IMR-90 (cell line): ENCODE data around the gene CDK5RAP3. TPM values are rescaled to one million over a fixed set of nuclear protein-coding genes. Genes with fewer than 3 reads are reported as not detected.

Source experiments
- ATAC-seq: fragments of 200-7000 bp; cut with Tn5 transposase; 2 replicates; pipeline ENCODE4 v1.9.1; 2020; ENCODE audit warnings: low read depth, mild to moderate bottlenecking, moderate library complexity
- BruUV-seq: library from RNA; stranded (reverse); fragments of 400-500 nt; replicated peaks from 2 replicates; lab custom pipeline; 2021; lab: Mats Ljungman, UMichigan
- CTCF ChIA-PET: fragments of 300-600 bp; formaldehyde crosslinking; extraction: SDS; loops from one replicate; lab custom pipeline; 2021; ENCODE audit warnings: antibody characterized with exemption; lab: Yijun Ruan, JAX
- POLR2A ChIA-PET: fragments of 300-600 bp; sonication (Branson Sonifier 250); formaldehyde crosslinking; loops from one replicate; lab custom pipeline; 2022; ENCODE audit warnings: antibody characterized with exemption; ENCODE audit not compliant: unreplicated experiment; lab: Charles Lee
- DNase-seq: peaks from one replicate; pipeline ENCODE4 v3.0.0; 2013
- H2AFZ ChIP-seq: replicated peaks from 2 replicates; pipeline ENCODE3; 2013; ENCODE audit warnings: low read length, mild to moderate bottlenecking; ENCODE audit not compliant: poor library complexity
- H2AK5ac ChIP-seq: 2 replicates; pipeline ENCODE4 v1.6.1; 2013; ENCODE audit warnings: low read depth, low read length, inconsistent platforms
- H2AK9ac ChIP-seq: replicated peaks from 2 replicates; pipeline ENCODE3; 2013; ENCODE audit warnings: mild to moderate bottlenecking, low read depth, low read length, moderate library complexity; ENCODE audit not compliant: poor library complexity
- H2BK120ac ChIP-seq: 2 replicates; pipeline ENCODE4 v1.6.1; 2013; ENCODE audit warnings: low read depth, low read length, inconsistent platforms
- H2BK15ac ChIP-seq: 3 replicates; pipeline ENCODE4 v1.6.1; 2013; ENCODE audit warnings: low read depth, low read length, inconsistent platforms
- H2BK20ac ChIP-seq: 2 replicates; pipeline ENCODE4 v1.6.1; 2013; ENCODE audit warnings: low read depth, mild to moderate bottlenecking, inconsistent platforms, low read length, moderate library complexity
- H2BK5ac ChIP-seq: 2 replicates; pipeline ENCODE4 v1.6.1; 2013; ENCODE audit warnings: mild to moderate bottlenecking, low read depth, low read length, inconsistent platforms; ENCODE audit not compliant: poor library complexity, severe bottlenecking
- H3K14ac ChIP-seq: replicated peaks from 2 replicates; pipeline ENCODE4 v1.6.1; 2013; ENCODE audit warnings: low read depth, low read length, inconsistent platforms
- H3K18ac ChIP-seq: 2 replicates; pipeline ENCODE4 v1.6.1; 2013; ENCODE audit warnings: low read depth, low read length, control low read depth
- H3K23ac ChIP-seq: 2 replicates; pipeline ENCODE4 v1.6.1; 2013; ENCODE audit warnings: low read depth, low read length, inconsistent platforms
- H3K27ac ChIP-seq: 2 replicates; pipeline ENCODE4 v1.5.1; 2013; ENCODE audit warnings: mild to moderate bottlenecking, control low read depth, low read length; ENCODE audit not compliant: insufficient read depth
- H3K27me3 ChIP-seq: 2 replicates; pipeline ENCODE4 v1.6.1; 2013; ENCODE audit warnings: low read length; ENCODE audit not compliant: control insufficient read depth, insufficient read depth
- H3K36me3 ChIP-seq: 2 replicates; pipeline ENCODE4 v1.6.1; 2013; ENCODE audit warnings: low read length, mixed read lengths; ENCODE audit not compliant: control insufficient read depth, insufficient read depth
- H3K4ac ChIP-seq: 2 replicates; pipeline ENCODE4 v1.6.1; 2013; ENCODE audit warnings: low read depth, low read length, inconsistent platforms
- H3K4me1 ChIP-seq: 2 replicates; pipeline ENCODE4 v1.6.1; 2013; ENCODE audit warnings: low read length, mixed read lengths; ENCODE audit not compliant: control insufficient read depth, insufficient read depth
- H3K4me2 ChIP-seq: 2 replicates; pipeline ENCODE4 v1.6.1; 2013; ENCODE audit warnings: low read depth, mild to moderate bottlenecking, control low read depth, low read length, moderate library complexity
- H3K4me3 ChIP-seq: 2 replicates; pipeline ENCODE4 v1.5.1; 2013; ENCODE audit warnings: low read depth, mild to moderate bottlenecking, control low read depth, low read length, moderate library complexity; ENCODE audit not compliant: insufficient read depth
- H3K56ac ChIP-seq: 2 replicates; pipeline ENCODE4 v1.6.1; 2013; ENCODE audit warnings: low read length, inconsistent platforms; ENCODE audit not compliant: insufficient read depth; ENCODE audit errors: extremely low read depth
- H3K79me1 ChIP-seq, 2 experiments: 2 replicates each; pipeline ENCODE4 v1.6.1; 2013; ENCODE audit warnings: low read length in 2 of 2, inconsistent platforms in 1 of 2, low read depth in 1 of 2
- H3K9ac ChIP-seq: 2 replicates; pipeline ENCODE4 v1.6.1; 2013; ENCODE audit warnings: low read depth, low read length, control low read depth
- H3K9me1 ChIP-seq: 2 replicates; pipeline ENCODE4 v1.6.1; 2013; ENCODE audit warnings: low read length, inconsistent platforms; ENCODE audit not compliant: insufficient read depth
- H3K9me3 ChIP-seq: 2 replicates; pipeline ENCODE4 v1.6.1; 2013; ENCODE audit warnings: low read length; ENCODE audit not compliant: control insufficient read depth, insufficient read depth
- H4K20me1 ChIP-seq: 2 replicates; pipeline ENCODE4 v1.6.1; 2013; ENCODE audit warnings: low read length, inconsistent platforms; ENCODE audit not compliant: insufficient read depth
- H4K5ac ChIP-seq: 2 replicates; pipeline ENCODE4 v1.6.1; 2013; ENCODE audit warnings: mild to moderate bottlenecking, low read depth, low read length, control low read depth
- H4K8ac ChIP-seq, 2 experiments: 2 replicates each; pipeline ENCODE4 v1.6.1; 2013; ENCODE audit warnings: low read depth in 2 of 2, low read length in 2 of 2, control low read depth in 1 of 2, inconsistent platforms in 1 of 2
- H4K91ac ChIP-seq: 2 replicates; pipeline ENCODE4 v1.6.1; 2013; ENCODE audit warnings: low read depth, low read length, inconsistent platforms; ENCODE audit not compliant: insufficient read depth
- MAZ ChIP-seq: IDR thresholded peaks from 2 replicates; pipeline ENCODE4 v1.6.1; 2012; ENCODE audit warnings: low read depth, mild to moderate bottlenecking, low read length, improper control_type of control experiment, moderate library complexity, borderline replicate concordance
- POLR2A ChIP-seq: IDR thresholded peaks from 2 replicates; pipeline ENCODE4 v1.6.1; 2012; ENCODE audit warnings: mild to moderate bottlenecking, low read depth, low read length
- RCOR1 ChIP-seq: IDR thresholded peaks from 2 replicates; pipeline ENCODE4 v1.6.1; 2012; ENCODE audit warnings: mild to moderate bottlenecking, low read length, improper control_type of control experiment; ENCODE audit not compliant: insufficient replicate concordance
- RFX5 ChIP-seq: IDR thresholded peaks from 2 replicates; pipeline ENCODE4 v1.8.0; 2012; ENCODE audit warnings: low read depth, mild to moderate bottlenecking, low read length, moderate library complexity
- SMC3 ChIP-seq: fragments of 150-350 bp; IDR thresholded peaks from 2 replicates; pipeline ENCODE4 v1.6.1; 2016; ENCODE audit warnings: low read depth, mild to moderate bottlenecking, antibody characterized with exemption, low read length, moderate library complexity
- WGBS, 2 experiments: methylation state at CpG; one replicate each; pipeline versions ENCODE4 v1.1.5 to v1.1.7; 2013; ENCODE audit warnings: missing lambda C conversion rate in 2 of 2; ENCODE audit not compliant: insufficient read length in 1 of 2; ENCODE audit errors: extremely low coverage in 2 of 2; 5-methylcytosine and 5-hydroxymethylcytosine counted together
- dilution Hi-C: fragments of 300-500 bp; cut with HindIII; formaldehyde crosslinking; loops from one replicate; pipeline ENCODE4 v1.14.3; 2018; ENCODE audit warnings: low sequenced_read_pairs; ENCODE audit not compliant: unreplicated experiment
- in situ Hi-C: fragments of 300-500 bp; cut with MboI; formaldehyde crosslinking; loops from 3 replicates; pipeline ENCODE4 v1.14.3; 2019; ENCODE audit warnings: low sequenced_read_pairs, inconsistent platforms, mixed read lengths
- intact Hi-C: fragments of 100-400 bp; cut with micrococcal nuclease; formaldehyde crosslinking; loops from 2 replicates; pipeline ENCODE4 v1.10.0; 2022
- polyA plus RNA-seq, 3 experiments: library from polyadenylated mRNA; depleted of rRNA; stranded (reverse); fragments of >200 nt; gene quantifications; 2 replicates each; pipeline ENCODE4 v1.2.3, GENCODE V29; 2012; ENCODE audit warnings: low replicate concordance in 1 of 3
- total RNA-seq: library from RNA; depleted of rRNA; stranded (reverse); fragments of >200 nt; gene quantifications from 2 replicates; pipeline ENCODE4 v1.2.3, GENCODE V29; 2012
- TF ChIP-seq, protein P1 (sequence below): conservative IDR thresholded peaks from 2 replicates; pipeline ENCODE4 v1.5.1; 2012; ENCODE audit warnings: mild to moderate bottlenecking, low read depth, low read length, improper control_type of control experiment

CDK5RAP3 gene
- total and polyA plus RNA-seq, 2 of the 4 experiments (the other 2 are of a cell fraction) = 75.3 to 153 TPM

- Histone ChIP-seq H2BK120ac (no peak within 1 kb of the TSS), H3K27me3 (peaks cover 8% of the 10 kb centered on the region), H3K23ac (no peak within 1 kb of the TSS), H2BK15ac (no peak within 1 kb of the TSS), H3K36me3 (no peaks in the 10 kb centered on the region), H3K4ac (no peak within 1 kb of the TSS), H2AK9ac (peak within 1 kb of the TSS; percentile 76), H3K9me1 (no peaks in the 10 kb centered on the region), H3K79me1 (no peaks in the 10 kb centered on the region), H3K56ac (no peak within 1 kb of the TSS), H2AK5ac (no peak within 1 kb of the TSS), H4K5ac (no peak within 1 kb of the TSS), H2BK20ac (no peak within 1 kb of the TSS), H4K20me1 (no peaks in the 10 kb centered on the region), H4K8ac (no peak within 1 kb of the TSS), H3K4me3 (no peak within 1 kb of the TSS), H3K4me1 (peaks cover 5% of the 10 kb centered on the region; the same call in 1 of the 2 replicates), H4K91ac (no peak within 1 kb of the TSS), H3K4me2 (no peak within 1 kb of the TSS), H2BK5ac (no peak within 1 kb of the TSS), H3K18ac (no peak within 1 kb of the TSS), H3K9ac (no peak within 1 kb of the TSS), H2AFZ (no peak within 1 kb of the TSS), H3K27ac (no peak within 1 kb of the TSS), H3K14ac (no peak within 1 kb of the TSS), H3K9me3 (no peaks in the 10 kb centered on the region; the same call in 1 of the 2 replicates)
- BruUV-seq = no TSS peak
- CTCF ChIA-PET = interaction anchor here (1.7 kb wide), 1 partner anchor 13 kb away, joined by 4 read pairs; the partner anchor contains the start of gene CDK5RAP3
- DNase-seq = no peak
- dilution Hi-C loops (no loop called here), in situ Hi-C loops (no loop called here), intact Hi-C loops (no loop called here)
- TF ChIP-seq, protein P1, sequence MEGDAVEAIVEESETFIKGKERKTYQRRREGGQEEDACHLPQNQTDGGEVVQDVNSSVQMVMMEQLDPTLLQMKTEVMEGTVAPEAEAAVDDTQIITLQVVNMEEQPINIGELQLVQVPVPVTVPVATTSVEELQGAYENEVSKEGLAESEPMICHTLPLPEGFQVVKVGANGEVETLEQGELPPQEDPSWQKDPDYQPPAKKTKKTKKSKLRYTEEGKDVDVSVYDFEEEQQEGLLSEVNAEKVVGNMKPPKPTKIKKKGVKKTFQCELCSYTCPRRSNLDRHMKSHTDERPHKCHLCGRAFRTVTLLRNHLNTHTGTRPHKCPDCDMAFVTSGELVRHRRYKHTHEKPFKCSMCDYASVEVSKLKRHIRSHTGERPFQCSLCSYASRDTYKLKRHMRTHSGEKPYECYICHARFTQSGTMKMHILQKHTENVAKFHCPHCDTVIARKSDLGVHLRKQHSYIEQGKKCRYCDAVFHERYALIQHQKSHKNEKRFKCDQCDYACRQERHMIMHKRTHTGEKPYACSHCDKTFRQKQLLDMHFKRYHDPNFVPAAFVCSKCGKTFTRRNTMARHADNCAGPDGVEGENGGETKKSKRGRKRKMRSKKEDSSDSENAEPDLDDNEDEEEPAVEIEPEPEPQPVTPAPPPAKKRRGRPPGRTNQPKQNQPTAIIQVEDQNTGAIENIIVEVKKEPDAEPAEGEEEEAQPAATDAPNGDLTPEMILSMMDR = no peak
- no peak for TF ChIP-seq RCOR1
- TF ChIP-seq MAZ = no peak
- no peak for TF ChIP-seq RFX5
- TF ChIP-seq SMC3 = no peak
- TF ChIP-seq POLR2A = no peak
- peak; percentile 21; the same call in 1 of the 2 replicates for ATAC-seq
- POLR2A ChIA-PET = no interaction called here
- 38% methylated on average over 5 of the region's 16 CpGs; no CpG with 5 or more reads in 1 of the 2 experiments for WGBS, 2 experiments
These were observed 13.1 kb upstream of the CDK5RAP3 start, which contains the start of gene PRR15L for GRCh38 chr17:47957591-47958490. TSS of gene PRR15L (minus strand) at chr17:47957883. CDS start at chr17:47953234, 4,649 bp downstream.
